AG10803 (cell line): ENCODE measurements around the gene FITM2.

Source experiments
- DNase-seq: peaks from one replicate; pipeline ENCODE4 v3.0.0; 2010; ENCODE audit warnings: low read depth
- H3K4me3 ChIP-seq: 2 replicates; pipeline ENCODE4 v1.5.1; 2011; ENCODE audit warnings: mild to moderate bottlenecking, low read length, control low read depth
- CTCF ChIP-seq: conservative IDR thresholded peaks from 2 replicates; pipeline ENCODE4 v1.5.1; 2011; ENCODE audit warnings: mild to moderate bottlenecking, low read length, control low read depth, inconsistent platforms

FITM2 gene

GRCh38 chr20:44264287-44264686 lies 46.7 kb downstream of the FITM2 start:
- no peak for DNase-seq
- no peak for TF ChIP-seq CTCF
- H3K4me3 ChIP-seq: no peak overlapping the region

- TF ChIP-seq CTCF: no peak
- DNase-seq: no peak
- no peak overlapping the region for H3K4me3 ChIP-seq
Measured at GRCh38 chr20:44258226-44258890, 52.6 kb downstream of the FITM2 start.

GRCh38 chr20:44256961-44257360 lies 54.0 kb downstream of the FITM2 start:
- H3K4me3 ChIP-seq: no peak overlapping the region
- no peak for TF ChIP-seq CTCF
- no peak for DNase-seq

GRCh38 chr20:44255942-44256341 lies 55.1 kb downstream of the FITM2 start:
- TF ChIP-seq CTCF: no peak
- H3K4me3 ChIP-seq: no peak overlapping the region
- no peak for DNase-seq

- DNase-seq: no peak
- H3K4me3 ChIP-seq: no peak overlapping the region
- TF ChIP-seq CTCF: no peak
Measured at GRCh38 chr20:44254073-44254472, 56.9 kb downstream of the FITM2 start.

- H3K4me3 ChIP-seq: no peak overlapping the region
- DNase-seq: no peak
- peak; percentile 8; the same call in 1 of the 2 replicates for TF ChIP-seq CTCF
Measured at GRCh38 chr20:44253528-44253927, 57.5 kb downstream of the FITM2 start.
